ENCODE results near the gene WDR88. TPM values are rescaled to one million over a fixed set of nuclear protein-coding genes. Genes with fewer than 3 reads are reported as not detected.

Gene WDR88
- total and polyA plus RNA-seq, 2 of the 13 experiments (the other 11 are each of a cell fraction or from before 2014, with no cell fraction given) = not detected

- CTCF ChIA-PET (ENCODE audit: low intra/inter-chr PET ratio, low total read pairs) = no interaction called here
- no peak overlapping the region for H3K9ac ChIP-seq (ENCODE audit: insufficient read depth, low read depth, low read length)
- no peaks in the 10 kb centered on the region for H3K9me3 ChIP-seq (ENCODE audit: low read length)
- H2AFZ ChIP-seq (ENCODE audit: low read length) = no peak overlapping the region
- POLR2A ChIA-PET = no interaction called here
- H3K27ac ChIP-seq (ENCODE audit: extremely low read length, insufficient read depth, low read length) = no peak overlapping the region
- peaks cover 22 to 62% of the 10 kb centered on the region in 2 experiments for H3K36me3 ChIP-seq (replicated peaks in 1 of 2; ENCODE audit: control insufficient read depth in 1 of 2, insufficient read depth in 2 of 2, low read length in 2 of 2)
- intact Hi-C loops (cut with micrococcal nuclease; ENCODE audit: unreplicated experiment) = no loop called here
- H3K79me2 ChIP-seq (ENCODE audit: insufficient read depth, low read length) = no peaks in the 10 kb centered on the region
- H3K4me1 ChIP-seq (ENCODE audit: insufficient read depth, low read length) = no peaks in the 10 kb centered on the region
- DNase-seq (ENCODE audit: low spot score) (no peak), FAIRE-seq (no peak), ATAC-seq (no peak)
- no TSS peak for BruUV-seq (replicated peaks)
- H3K4me3 ChIP-seq (replicated peaks in 1 of 3; ENCODE audit: insufficient read depth in 1 of 3, low read depth in 2 of 3, low read length in 3 of 3) = no peak overlapping the region
- no peaks in the 10 kb centered on the region for H3K27me3 ChIP-seq (ENCODE audit: control insufficient read depth in 1 of 2, insufficient read depth in 2 of 2, low read length in 2 of 2)
- in situ Hi-C loops (cut with HindIII; ENCODE audit: extremely low pct_ligation_motif_present, low pct_unique_long_range_greater_than_20kb) = no loop called here
- no peak overlapping the region for H3K4me2 ChIP-seq (ENCODE audit: low read depth, low read length)
- H4K20me1 ChIP-seq (ENCODE audit: insufficient read depth, low read length) = no peaks in the 10 kb centered on the region
- 93% methylated on average over 10 of the region's 10 CpGs for WGBS (ENCODE audit: low lambda C conversion rate)
- TF ChIP-seq SIX4 (CRISPR knock-in tag; IDR thresholded peaks at IDR 0.05) (no peak), MLXIP (CRISPR knock-in tag; IDR thresholded peaks at IDR 0.05; ENCODE audit: borderline replicate concordance) (no peak), PCBP2 (optimal IDR thresholded peaks at IDR 0.05; ENCODE audit: low read depth, low read length, poor library complexity, severe bottlenecking) (no peak), ZNF720 (CRISPR knock-in tag; IDR thresholded peaks at IDR 0.05) (no peak), CCDC6 (CRISPR knock-in tag; IDR thresholded peaks at IDR 0.05) (no peak), KDM5A (IDR thresholded peaks at IDR 0.05; ENCODE audit: borderline replicate concordance, low read length) (no peak), DRAP1 (CRISPR knock-in tag; IDR thresholded peaks at IDR 0.05) (no peak), SP4 (CRISPR knock-in tag; IDR thresholded peaks at IDR 0.05) (no peak), ZNF407 (CRISPR knock-in tag; IDR thresholded peaks at IDR 0.05; ENCODE audit: not compliant biosample characterization) (no peak), PAWR (CRISPR knock-in tag; IDR thresholded peaks at IDR 0.05; ENCODE audit: borderline replicate concordance) (no peak), SIX1 (CRISPR knock-in tag; IDR thresholded peaks at IDR 0.05; ENCODE audit: borderline replicate concordance) (no peak), ZBTB26 (CRISPR knock-in tag; IDR thresholded peaks at IDR 0.05; ENCODE audit: borderline replicate concordance) (no peak), FOSL2 (CRISPR knock-in tag; IDR thresholded peaks at IDR 0.05) (no peak)
Measured at GRCh38 chr19:33108161-33108560, 23.8 kb upstream of the WDR88 start.
